PFSK-1 (cell line): ENCODE results near the gene ASCL1.

Source experiments
- FOXP2 ChIP-seq: optimal IDR thresholded peaks from 2 replicates; pipeline ENCODE3; 2011; ENCODE audit warnings: borderline replicate concordance, control low read depth, inconsistent platforms; ENCODE audit not compliant: insufficient read depth; ENCODE audit errors: extremely low read length, extremely low read depth
- POLR2AphosphoS5 ChIP-seq: IDR thresholded peaks from 2 replicates; pipeline ENCODE4 v1.6.1; 2012; ENCODE audit warnings: low read depth, mild to moderate bottlenecking, control low read depth, low read length, moderate library complexity
- REST ChIP-seq, 2 experiments: IDR thresholded peaks; 2 replicates each; pipeline versions ENCODE4 v1.6.1 to v1.8.0; 2011 to 2012; ENCODE audit warnings: low read depth in 2 of 2, low read length in 2 of 2, control low read depth in 1 of 2, inconsistent platforms in 1 of 2, mild to moderate bottlenecking in 1 of 2, moderate library complexity in 1 of 2; ENCODE audit not compliant: insufficient read depth in 1 of 2
- TAF1 ChIP-seq: IDR thresholded peaks from 2 replicates; pipeline ENCODE4 v1.6.1; 2012; ENCODE audit warnings: low read length, control low read depth, borderline replicate concordance; ENCODE audit not compliant: insufficient read depth

DNA sequence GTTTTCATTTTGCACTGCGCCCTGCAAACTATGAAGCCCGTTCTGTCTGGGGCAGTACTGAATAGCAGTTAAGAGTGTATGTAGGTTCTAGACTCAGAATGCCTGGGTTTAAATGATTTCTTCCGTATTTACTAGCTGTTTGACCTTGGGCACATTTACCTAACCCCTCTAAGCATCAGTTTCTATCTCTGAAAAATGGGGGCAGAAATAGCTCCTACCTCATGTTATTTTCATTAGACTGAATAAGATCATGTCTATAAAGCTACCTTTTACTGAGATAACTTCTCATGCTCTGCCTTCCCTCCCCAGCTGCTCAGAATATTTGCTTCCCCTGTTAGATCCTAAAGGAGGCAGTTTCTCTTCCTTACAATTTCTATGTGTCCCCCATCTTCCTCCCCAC, 46.2 kb upstream of the ASCL1 start:
- TF ChIP-seq REST (IDR thresholded peaks at IDR 0.05; ENCODE audit: insufficient read depth in 1 of 2, low read depth in 2 of 2, low read length in 2 of 2) (no peak), TAF1 (no peak), FOXP2 (no peak), POLR2AphosphoS5 (no peak)
